Uterus (tissue), 4 donors: ENCODE data around the gene IGFL4. TPM values are rescaled to one million over a fixed set of nuclear protein-coding genes. Genes with fewer than 3 reads are reported as not detected.

Experiments used
- DNase-seq, 2 donors: peaks; one replicate each; pipeline ENCODE4 v3.0.0-alpha.2; 2019 to 2020
- H3K27ac ChIP-seq, 2 donors: fragments of 200-600 bp; sonication (generic); 1 replicate in 1 of 2; 2 replicates in 1 of 2; pipeline ENCODE4 v1.5.1; 2016 to 2018
- H3K27me3 ChIP-seq, 2 donors: fragments of 200-600 bp; sonication (generic); one replicate each; pipeline ENCODE4 v1.5.1; 2018 to 2019; ENCODE audit warnings: control low read depth in 1 of 2
- H3K36me3 ChIP-seq, 2 donors: fragments of 200-600 bp; sonication (generic); one replicate each; pipeline ENCODE4 v1.5.1; 2019; ENCODE audit warnings: control low read depth in 1 of 2
- H3K4me1 ChIP-seq, 2 donors: fragments of 200-600 bp; sonication (generic); one replicate each; pipeline ENCODE4 v1.5.1; 2018 to 2019; ENCODE audit warnings: control low read depth in 1 of 2
- H3K4me3 ChIP-seq, 2 donors: fragments of 200-600 bp; sonication (generic); 1 replicate in 1 of 2; 2 replicates in 1 of 2; pipeline ENCODE4 v1.5.1; 2018 to 2019; ENCODE audit warnings: mild to moderate bottlenecking in 1 of 2
- H3K9me3 ChIP-seq, 2 donors: fragments of 200-600 bp; sonication (generic); one replicate each; pipeline ENCODE4 v1.5.1; 2019; ENCODE audit warnings: control low read depth in 1 of 2
- CTCF ChIP-seq, 4 experiments: fragments of 200-600 bp in 2 of 4; fragments of 450-650 bp in 2 of 4; sonication (generic) in 2 of 4; IDR thresholded peaks; one replicate each; pipeline ENCODE4 v1.5.1; 2016 to 2019; ENCODE audit warnings: antibody characterized with exemption in 4 of 4, mild to moderate bottlenecking in 2 of 4, moderate library complexity in 1 of 4
- POLR2A ChIP-seq, 2 donors: fragments of 450-650 bp; IDR thresholded peaks; one replicate each; pipeline ENCODE4 v1.6.1; 2016; ENCODE audit warnings: antibody characterized with exemption in 2 of 2, mild to moderate bottlenecking in 1 of 2, moderate library complexity in 1 of 2
- intact Hi-C: fragments of 100-400 bp; cut with DNase I; formaldehyde crosslinking; loops from one replicate; pipeline ENCODE4 v1.15.1; 2023; ENCODE audit warnings: low total_unique reads
- total RNA-seq, 4 donors: library from RNA; depleted of rRNA in 3 of 4; stranded (reverse); fragments of >200 nt in 3 of 4; gene quantifications; one replicate each; pipeline versions ENCODE4 v1.1.0 to v1.2.4, GENCODE V29; 2014 to 2023
- donor health status: DM: yes; HTN: yes; CAD: no.

IGFL4 gene
- total RNA-seq, 4 donors from 2014 or later, result not detected

DNA sequence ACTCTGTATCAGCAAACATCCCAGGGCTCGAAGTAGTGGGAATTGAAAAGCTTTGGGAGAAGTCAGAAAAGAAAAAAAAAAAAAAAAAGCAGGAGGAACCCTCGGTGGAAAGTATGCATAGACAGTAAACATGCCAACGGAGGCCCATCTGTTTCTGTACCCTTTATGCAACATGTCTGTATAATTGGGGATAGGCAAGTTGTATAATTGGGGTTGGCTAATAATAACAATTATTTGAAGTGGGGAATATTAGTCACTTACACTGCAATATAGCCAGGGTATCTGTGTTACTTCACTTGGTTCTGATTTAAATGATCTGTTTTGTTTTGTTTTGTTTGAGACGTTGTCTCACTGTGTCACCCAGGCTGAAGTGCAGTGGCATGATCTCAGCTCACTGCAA, 12.1 kb upstream of the IGFL4 start:
- TF ChIP-seq POLR2A (IDR thresholded peaks at IDR 0.05) (no peak), CTCF (IDR thresholded peaks at IDR 0.05) (no peak)
- Histone ChIP-seq H3K9me3 (no peaks in the 10 kb centered on the region), H3K36me3 (no peaks in the 10 kb centered on the region), H3K27me3 (peaks cover 0 to 7% of the 10 kb centered on the region in 2 donors), H3K4me3 (no peak overlapping the region), H3K27ac (no peak overlapping the region), H3K4me1 (no peaks in the 10 kb centered on the region)
- intact Hi-C loops, result no loop called here
- no peak for DNase-seq

DNA sequence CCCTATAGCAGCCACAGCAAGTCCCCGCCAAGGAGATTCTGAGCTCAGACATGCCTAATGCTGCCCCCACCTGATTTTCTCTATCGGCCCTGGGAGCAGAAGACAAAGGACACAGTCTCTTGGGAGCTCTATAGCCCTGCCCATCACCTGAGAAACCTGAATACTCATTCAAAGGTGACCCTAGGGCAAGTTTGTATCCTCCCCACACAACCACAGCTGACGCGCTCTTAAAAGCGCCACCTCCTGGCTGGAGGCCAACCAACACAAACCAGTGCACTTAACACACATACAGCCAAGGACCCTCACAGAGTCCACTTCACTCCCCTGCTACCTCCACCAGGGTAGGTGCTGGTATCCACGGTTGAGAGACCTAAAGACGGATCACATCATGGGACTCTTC, 8.8 kb upstream of the IGFL4 start:
- Histone ChIP-seq H3K27me3 (peaks cover 0 to 3% of the 10 kb centered on the region in 2 donors), H3K27ac (no peak overlapping the region), H3K36me3 (no peaks in the 10 kb centered on the region), H3K4me3 (no peak overlapping the region), H3K4me1 (no peaks in the 10 kb centered on the region), H3K9me3 (no peaks in the 10 kb centered on the region)
- no peak for DNase-seq
- intact Hi-C loops, result no loop called here
- TF ChIP-seq POLR2A (IDR thresholded peaks at IDR 0.05), result no peak
- TF ChIP-seq CTCF (IDR thresholded peaks at IDR 0.05), result no peak

- TF ChIP-seq CTCF (IDR thresholded peaks at IDR 0.05) (no peak), POLR2A (IDR thresholded peaks at IDR 0.05) (no peak)
- H3K27ac ChIP-seq, result no peak overlapping the region
- H3K27me3 ChIP-seq, result no peaks in the 10 kb centered on the region
- intact Hi-C loops, result no loop called here
- H3K4me1 ChIP-seq, result no peaks in the 10 kb centered on the region
- H3K36me3 ChIP-seq, result no peaks in the 10 kb centered on the region
- no peak for DNase-seq
- H3K9me3 ChIP-seq, result no peaks in the 10 kb centered on the region
- H3K4me3 ChIP-seq, result no peak overlapping the region
Observed at GRCh38 chr19:46043519-46043918, 2.7 kb upstream of the IGFL4 start.

DNA sequence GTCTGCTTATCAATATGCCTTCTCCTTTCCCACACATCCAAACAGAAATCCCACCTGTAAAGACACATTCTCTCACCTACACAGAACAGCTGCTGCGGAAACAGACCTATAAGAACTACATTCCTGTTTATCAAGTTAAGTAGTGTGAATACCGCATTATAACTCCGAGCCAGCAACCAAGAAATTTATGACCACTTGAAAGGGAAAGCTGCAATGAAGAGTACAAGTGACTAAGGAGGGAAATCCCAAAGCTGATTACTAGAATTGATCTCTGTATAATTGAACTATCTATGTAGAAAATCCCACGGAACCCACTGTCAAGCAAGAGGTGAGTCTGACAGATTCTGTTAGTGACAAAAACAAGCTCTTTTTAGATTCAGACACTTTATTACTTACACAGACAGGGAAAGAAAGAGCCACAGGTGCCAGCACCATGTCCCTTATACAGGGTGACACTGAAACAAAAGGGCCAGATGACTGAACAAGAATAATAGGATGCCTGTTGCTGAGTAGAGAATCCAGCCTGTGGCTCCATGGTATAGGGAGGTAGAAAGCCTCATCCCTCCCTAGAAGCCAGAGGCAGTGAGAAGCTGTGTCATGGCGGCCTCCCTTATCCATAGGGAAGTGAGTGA, 1.6 kb upstream of the IGFL4 start:
- Histone ChIP-seq H3K27me3 (no peaks in the 10 kb centered on the region), H3K27ac (no peak overlapping the region), H3K36me3 (no peaks in the 10 kb centered on the region), H3K9me3 (no peaks in the 10 kb centered on the region), H3K4me3 (no peak overlapping the region), H3K4me1 (no peaks in the 10 kb centered on the region)
- no peak for DNase-seq
- intact Hi-C loops, result no loop called here
- TF ChIP-seq POLR2A (IDR thresholded peaks at IDR 0.05), result no peak
- no peak for TF ChIP-seq CTCF (IDR thresholded peaks at IDR 0.05)

DNA sequence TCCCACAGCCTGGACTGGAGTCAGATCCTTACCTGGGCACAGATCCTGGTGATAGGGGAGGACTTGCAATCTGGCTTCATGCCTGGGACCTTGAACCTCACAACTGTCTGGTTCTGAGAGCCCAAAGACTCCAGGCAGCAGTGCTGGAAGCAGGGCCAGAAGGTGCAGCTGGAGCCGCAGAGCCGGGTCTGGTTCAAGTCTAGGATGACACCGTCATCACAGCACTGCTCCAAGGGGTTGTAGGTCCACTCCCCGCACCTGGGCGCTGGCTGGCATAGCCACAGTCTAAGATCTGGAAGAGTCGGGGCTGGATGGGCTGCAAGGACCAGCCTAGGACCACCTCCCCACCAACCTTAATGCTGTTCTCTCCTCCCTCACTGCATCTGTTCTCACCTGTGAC, 677 bp downstream of the IGFL4 start:
- H3K9me3 ChIP-seq, result no peaks in the 10 kb centered on the region
- no peaks in the 10 kb centered on the region for H3K4me1 ChIP-seq
- no peaks in the 10 kb centered on the region for H3K36me3 ChIP-seq
- H3K4me3 ChIP-seq, result no peak overlapping the region
- intact Hi-C loops, result no loop called here
- H3K27ac ChIP-seq, result no peak overlapping the region
- no peak for DNase-seq
- no peaks in the 10 kb centered on the region for H3K27me3 ChIP-seq
- TF ChIP-seq POLR2A (IDR thresholded peaks at IDR 0.05) (no peak), CTCF (IDR thresholded peaks at IDR 0.05) (no peak)
